Ascending aorta (tissue), 2 donors: ENCODE results near the gene ZNF587B. TPM values are rescaled to one million over a fixed set of nuclear protein-coding genes. Genes with fewer than 3 reads are reported as not detected.
"Not testable (repeated sequence)": the region's sequence is repeated elsewhere in the genome, so short reads cannot be mapped to it uniquely, and the experiment has no call there.

ENCODE experiments used
- DNase-seq, 2 donors: peaks; one replicate each; pipeline ENCODE4 v3.0.0-alpha.2; 2019; ENCODE audit warnings: low spot score in 2 of 2
- H3K27ac ChIP-seq, 2 donors: fragments of 200-600 bp; sonication (generic); one replicate each; pipeline ENCODE4 v1.5.1; 2016 to 2017; ENCODE audit warnings: mild to moderate bottlenecking in 1 of 2
- H3K27me3 ChIP-seq: fragments of 200-600 bp; sonication (generic); one replicate; pipeline ENCODE4 v1.5.1; 2017
- H3K36me3 ChIP-seq, 2 donors: fragments of 200-600 bp; sonication (generic); one replicate each; pipeline ENCODE4 v1.5.1; 2016
- H3K4me1 ChIP-seq, 2 donors: fragments of 200-600 bp; sonication (generic); one replicate each; pipeline ENCODE4 v1.5.1; 2016 to 2017; ENCODE audit warnings: mild to moderate bottlenecking in 1 of 2
- H3K4me3 ChIP-seq, 2 donors: fragments of 200-600 bp; sonication (generic); one replicate each; pipeline ENCODE4 v1.5.1; 2016 to 2017; ENCODE audit warnings: mild to moderate bottlenecking in 1 of 2
- H3K9me3 ChIP-seq, 2 donors: fragments of 200-600 bp; sonication (generic); one replicate each; pipeline ENCODE4 v1.5.1; 2016
- intact Hi-C: fragments of 100-400 bp; cut with DNase I; formaldehyde crosslinking; loops from one replicate; pipeline ENCODE4 v1.15.1; 2023
- total RNA-seq: library from RNA; depleted of rRNA; stranded (reverse); fragments of >200 nt; gene quantifications from one replicate; pipeline ENCODE4 v1.1.0, GENCODE V29; 2016
- TF ChIP-seq, protein P1 (sequence below), 3 experiments: fragments of 200-600 bp in 2 of 3; fragments of 450-650 bp in 1 of 3; sonication (generic) in 2 of 3; IDR thresholded peaks; one replicate each; pipeline ENCODE4 v1.5.1; 2016 to 2019; ENCODE audit warnings: antibody characterized with exemption in 3 of 3, mild to moderate bottlenecking in 1 of 3, moderate library complexity in 1 of 3

ZNF587B gene
- total RNA-seq, 1 donor from 2014 or later = 7.8 TPM

- H3K27me3 ChIP-seq = no peaks in the 10 kb centered on the region
- TF ChIP-seq, protein P1, sequence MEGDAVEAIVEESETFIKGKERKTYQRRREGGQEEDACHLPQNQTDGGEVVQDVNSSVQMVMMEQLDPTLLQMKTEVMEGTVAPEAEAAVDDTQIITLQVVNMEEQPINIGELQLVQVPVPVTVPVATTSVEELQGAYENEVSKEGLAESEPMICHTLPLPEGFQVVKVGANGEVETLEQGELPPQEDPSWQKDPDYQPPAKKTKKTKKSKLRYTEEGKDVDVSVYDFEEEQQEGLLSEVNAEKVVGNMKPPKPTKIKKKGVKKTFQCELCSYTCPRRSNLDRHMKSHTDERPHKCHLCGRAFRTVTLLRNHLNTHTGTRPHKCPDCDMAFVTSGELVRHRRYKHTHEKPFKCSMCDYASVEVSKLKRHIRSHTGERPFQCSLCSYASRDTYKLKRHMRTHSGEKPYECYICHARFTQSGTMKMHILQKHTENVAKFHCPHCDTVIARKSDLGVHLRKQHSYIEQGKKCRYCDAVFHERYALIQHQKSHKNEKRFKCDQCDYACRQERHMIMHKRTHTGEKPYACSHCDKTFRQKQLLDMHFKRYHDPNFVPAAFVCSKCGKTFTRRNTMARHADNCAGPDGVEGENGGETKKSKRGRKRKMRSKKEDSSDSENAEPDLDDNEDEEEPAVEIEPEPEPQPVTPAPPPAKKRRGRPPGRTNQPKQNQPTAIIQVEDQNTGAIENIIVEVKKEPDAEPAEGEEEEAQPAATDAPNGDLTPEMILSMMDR (IDR thresholded peaks at IDR 0.05) = no peak
- peaks cover 0 to under 1% of the 10 kb centered on the region in 2 donors for H3K9me3 ChIP-seq
- no peak for DNase-seq
- intact Hi-C loops = no loop called here
- H3K4me3 ChIP-seq = no peak overlapping the region
- peaks cover 2 to 17% of the 10 kb centered on the region in 2 donors for H3K4me1 ChIP-seq
- H3K36me3 ChIP-seq = peaks cover 0 to 2% of the 10 kb centered on the region in 2 donors
- no peak overlapping the region for H3K27ac ChIP-seq
Measured at GRCh38 chr19:57816652-57817051, 13.4 kb upstream of the ZNF587B start.

DNA sequence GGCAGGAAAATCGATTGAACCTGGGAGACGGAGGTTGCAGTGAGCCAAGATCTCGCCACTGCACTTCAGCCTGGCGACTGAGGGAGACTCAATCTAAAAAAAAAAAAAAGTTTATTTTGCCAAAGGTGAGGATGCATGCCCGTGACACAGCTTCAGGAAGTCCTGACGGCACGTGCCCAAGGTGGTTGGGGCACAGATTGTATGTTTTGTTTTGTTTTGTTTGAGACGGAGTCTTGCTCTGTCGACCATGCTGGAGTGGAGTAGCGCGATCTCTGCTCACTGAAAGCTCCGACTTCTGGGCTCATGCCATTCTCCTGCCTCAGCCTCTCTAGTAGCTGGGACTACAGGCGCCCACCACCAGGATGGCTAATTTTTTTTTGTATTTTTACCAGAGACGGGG lies 12.1 kb upstream of the ZNF587B start:
- peaks cover 0 to 3% of the 10 kb centered on the region in 2 donors for H3K9me3 ChIP-seq
- H3K4me1 ChIP-seq = peaks cover 2 to 17% of the 10 kb centered on the region in 2 donors
- H3K36me3 ChIP-seq = peaks cover 0 to 4% of the 10 kb centered on the region in 2 donors
- H3K27ac ChIP-seq = no peak overlapping the region
- intact Hi-C loops = no loop called here
- H3K27me3 ChIP-seq = no peaks in the 10 kb centered on the region
- TF ChIP-seq, protein P1 (IDR thresholded peaks at IDR 0.05) = no peak
- H3K4me3 ChIP-seq = no peak overlapping the region
- no peak for DNase-seq

- no peaks in the 10 kb centered on the region for H3K27me3 ChIP-seq
- peaks cover 0 to 3% of the 10 kb centered on the region in 2 donors for H3K9me3 ChIP-seq
- TF ChIP-seq, protein P1 (IDR thresholded peaks at IDR 0.05) = no peak
- no peak for DNase-seq
- H3K4me1 ChIP-seq = peaks cover 2 to 17% of the 10 kb centered on the region in 2 donors
- intact Hi-C loops = no loop called here
- no peak overlapping the region for H3K4me3 ChIP-seq
- H3K36me3 ChIP-seq = peaks cover 0 to 6% of the 10 kb centered on the region in 2 donors
- H3K27ac ChIP-seq = no peak overlapping the region
Measured at GRCh38 chr19:57818378-57818777, 11.7 kb upstream of the ZNF587B start.

GRCh38 chr19:57819475-57820148 lies 10.5 kb upstream of the ZNF587B start:
- DNase-seq = peak; percentile 67 to 92
- H3K27me3 ChIP-seq = no peaks in the 10 kb centered on the region
- H3K9me3 ChIP-seq = peaks cover 0 to 3% of the 10 kb centered on the region in 2 donors
- TF ChIP-seq, protein P1 (IDR thresholded peaks at IDR 0.05) = peak in 1 of 3 experiments; percentile 21
- peaks cover 0 to 18% of the 10 kb centered on the region in 2 donors for H3K36me3 ChIP-seq
- H3K4me3 ChIP-seq = peak overlapping the region; percentile 71 to 72
- intact Hi-C loops = no loop called here
- H3K27ac ChIP-seq = peak overlapping the region; percentile 63 to 69
- peaks cover 2 to 11% of the 10 kb centered on the region in 2 donors for H3K4me1 ChIP-seq

DNA sequence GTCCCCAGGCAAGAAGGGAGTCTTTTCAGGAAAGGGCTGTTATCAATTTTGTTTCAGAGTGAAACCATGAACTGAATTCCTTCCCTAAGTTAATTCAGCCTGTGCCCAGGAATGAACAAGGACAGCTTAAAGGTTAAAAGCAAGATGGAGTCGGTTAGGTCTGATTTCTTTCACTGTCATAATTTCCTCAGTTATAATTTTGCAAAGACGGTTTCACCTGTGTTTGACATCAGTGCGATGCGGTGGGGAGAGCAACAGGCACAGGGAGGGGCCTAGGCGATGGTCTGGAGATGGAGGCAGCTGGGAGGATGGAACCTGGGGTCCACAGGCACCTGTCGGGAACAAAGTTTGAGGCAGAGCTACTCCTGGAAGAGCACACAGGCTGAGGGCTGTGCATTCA lies 9.5 kb upstream of the ZNF587B start:
- Histone ChIP-seq H3K4me1 (peaks cover 0 to 9% of the 10 kb centered on the region in 2 donors), H3K27ac (peak overlapping the region in 1 of 2 donors; percentile 69), H3K9me3 (peaks cover 0 to 12% of the 10 kb centered on the region in 2 donors), H3K36me3 (peaks cover 0 to 20% of the 10 kb centered on the region in 2 donors), H3K27me3 (no peaks in the 10 kb centered on the region), H3K4me3 (peak overlapping the region; percentile 71 to 72)
- DNase-seq = no peak
- TF ChIP-seq, protein P1 (IDR thresholded peaks at IDR 0.05) = no peak
- intact Hi-C loops = no loop called here

GRCh38 chr19:57821095-57821494 lies 9.0 kb upstream of the ZNF587B start:
- H3K27me3 ChIP-seq, H3K4me1 ChIP-seq, DNase-seq, H3K27ac ChIP-seq, intact Hi-C loops, H3K4me3 ChIP-seq: not testable (repeated sequence)
- peaks cover 0 to 12% of the 10 kb centered on the region in 2 donors for H3K9me3 ChIP-seq
- H3K36me3 ChIP-seq = peaks cover under 1 to 20% of the 10 kb centered on the region in 2 donors

GRCh38 chr19:57821501-57821900 lies 8.6 kb upstream of the ZNF587B start:
- intact Hi-C loops, H3K4me1 ChIP-seq, H3K4me3 ChIP-seq, DNase-seq, H3K27me3 ChIP-seq, H3K27ac ChIP-seq: not testable (repeated sequence)
- H3K9me3 ChIP-seq = peaks cover 0 to 12% of the 10 kb centered on the region in 2 donors
- H3K36me3 ChIP-seq = peaks cover 2 to 20% of the 10 kb centered on the region in 2 donors

- Histone ChIP-seq H3K36me3 (peaks cover 2 to 25% of the 10 kb centered on the region in 2 donors), H3K9me3 (peaks cover 0 to 21% of the 10 kb centered on the region in 2 donors)
- H3K4me1 ChIP-seq, DNase-seq, H3K27ac ChIP-seq, H3K4me3 ChIP-seq, H3K27me3 ChIP-seq, intact Hi-C loops: not testable (repeated sequence)
Measured at GRCh38 chr19:57823155-57823554, 6.9 kb upstream of the ZNF587B start.

DNA sequence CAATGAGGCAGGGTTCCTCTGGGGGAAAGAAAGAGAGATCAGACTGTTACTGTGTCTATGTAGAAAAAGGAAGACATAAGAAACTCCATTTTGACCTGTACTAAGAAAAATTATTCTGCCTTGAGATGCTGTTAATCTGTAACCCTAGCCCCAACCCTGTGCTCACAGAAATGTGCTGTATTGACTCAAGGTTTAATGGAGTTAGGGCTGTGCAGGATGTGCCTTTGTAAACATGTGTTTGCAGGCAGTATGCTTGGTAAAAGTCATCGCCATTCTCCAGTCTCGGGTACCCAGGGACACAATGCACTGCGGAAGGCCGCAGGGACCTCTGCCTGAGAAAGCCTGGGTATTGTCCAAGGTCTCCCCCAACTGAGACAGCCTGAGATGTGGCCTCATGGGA lies 6.5 kb upstream of the ZNF587B start:
- H3K4me3 ChIP-seq, intact Hi-C loops, H3K27ac ChIP-seq, H3K27me3 ChIP-seq, H3K4me1 ChIP-seq, DNase-seq: not testable (repeated sequence)
- H3K36me3 ChIP-seq = peaks cover 2 to 28% of the 10 kb centered on the region in 2 donors
- H3K9me3 ChIP-seq = peaks cover 0 to 25% of the 10 kb centered on the region in 2 donors
